Testis (tissue), 3 donors: ENCODE measurements around the gene CTRB1. TPM values are rescaled to one million over a fixed set of nuclear protein-coding genes. Genes with fewer than 3 reads are reported as not detected.

Experiments used
- DNase-seq: peaks from one replicate; pipeline ENCODE4 v3.0.0-alpha.2; 2019
- H3K27ac ChIP-seq, 2 donors: fragments of 200-600 bp; sonication (generic); one replicate each; pipeline ENCODE4 v1.5.1; 2019
- H3K27me3 ChIP-seq: fragments of 200-600 bp; sonication (generic); one replicate; pipeline ENCODE4 v1.5.1; 2019
- H3K36me3 ChIP-seq: fragments of 200-600 bp; sonication (generic); one replicate; pipeline ENCODE4 v1.5.1; 2017; ENCODE audit warnings: low read depth; ENCODE audit errors: missing control alignments
- H3K4me1 ChIP-seq: fragments of 200-600 bp; sonication (generic); one replicate; pipeline ENCODE4 v1.5.1; 2019
- H3K4me3 ChIP-seq, 2 donors: fragments of 200-600 bp; sonication (generic); one replicate each; pipeline ENCODE4 v1.5.1; 2017 to 2019
- H3K9me3 ChIP-seq: fragments of 200-600 bp; sonication (generic); one replicate; pipeline ENCODE4 v1.5.1; 2017
- POLR2A ChIP-seq: fragments of 450-650 bp; IDR thresholded peaks from one replicate; pipeline ENCODE4 v1.6.1; 2017; ENCODE audit warnings: antibody characterized with exemption, mild to moderate bottlenecking, moderate library complexity
- WGBS, 2 donors: methylation state at CpG; one replicate each; pipeline ENCODE4 v1.1.5; 2018; 5-methylcytosine and 5-hydroxymethylcytosine counted together
- intact Hi-C: fragments of 100-400 bp; cut with DNase I; formaldehyde crosslinking; loops from one replicate; pipeline ENCODE4 v1.15.1; 2023; ENCODE audit warnings: low total_unique reads
- polyA plus RNA-seq: library from polyadenylated mRNA; stranded (reverse); fragments of 350-450 nt; fragmentation: Illumina TruSeq; extraction: RNeasy Lipid Tissue Mini Kit (QIAGEN cat#74804); gene quantifications from one replicate; pipeline ENCODE4 v1.2.3, GENCODE V29; 2014; ENCODE audit warnings: low read depth, low replicate concordance; ENCODE audit not compliant: insufficient read depth
- total RNA-seq, 2 donors: library from RNA; depleted of rRNA; stranded (reverse); fragments of >200 nt; gene quantifications; one replicate each; pipeline ENCODE4 v1.2.3, GENCODE V29; 2016
- TF ChIP-seq, protein P1 (sequence below), 3 experiments: fragments of 450-650 bp in 2 of 3; fragments of 200-600 bp in 1 of 3; sonication (generic) in 1 of 3; IDR thresholded peaks; one replicate each; pipeline ENCODE4 v1.5.1; 2016 to 2019; ENCODE audit warnings: antibody characterized with exemption in 3 of 3, mild to moderate bottlenecking in 2 of 3, moderate library complexity in 1 of 3

CTRB1 gene
- total and polyA plus RNA-seq, 3 donors from 2014 or later = 1.2 TPM; not detected in 2

DNA sequence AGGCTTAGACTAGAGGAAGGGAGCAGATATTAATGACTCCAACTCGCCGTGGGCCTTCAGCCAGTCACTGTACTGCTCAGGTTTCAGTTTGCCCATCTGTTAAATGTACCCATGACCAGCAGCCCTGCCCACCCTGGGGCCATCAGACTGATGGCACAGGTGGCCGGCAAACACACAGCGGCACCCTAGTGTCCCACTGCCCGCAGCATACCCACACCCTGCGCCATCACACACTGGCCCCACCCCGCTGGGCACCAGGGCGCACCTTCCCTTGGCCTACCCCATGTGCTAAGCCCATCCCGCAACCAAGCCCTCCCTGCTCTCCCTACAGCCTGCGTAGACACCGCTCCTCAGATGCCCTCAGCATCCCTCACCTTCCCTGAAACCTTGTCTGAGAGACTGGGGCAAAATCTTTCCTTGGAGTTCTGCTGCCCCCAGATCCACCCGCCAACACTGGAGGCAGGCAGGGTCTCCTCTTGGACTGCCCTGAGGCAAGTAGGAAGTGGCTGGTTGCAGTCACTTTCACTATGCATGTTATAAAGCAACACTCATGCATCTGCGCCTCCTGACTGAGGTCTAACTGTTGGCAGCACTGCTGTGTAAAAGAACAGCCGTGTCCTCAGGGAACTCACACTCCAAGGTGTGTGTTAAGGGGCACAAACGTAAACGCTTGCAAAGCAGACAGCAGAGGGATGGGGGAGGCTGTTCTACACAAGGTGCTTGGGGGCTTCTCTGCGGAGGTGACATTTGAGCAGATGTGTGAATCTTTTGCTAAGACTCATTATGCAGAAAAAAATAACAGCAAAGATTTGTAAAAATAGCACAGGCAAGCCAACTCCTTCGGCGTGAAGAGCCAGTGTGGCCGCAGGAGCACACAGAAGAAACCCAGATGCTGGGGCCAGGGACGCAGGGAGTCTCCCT lies 39.4 kb downstream of the CTRB1 start:
- intact Hi-C loops = no loop called here
- DNase-seq = no peak
- no peak overlapping the region for H3K27ac ChIP-seq
- WGBS, 2 donors = 69 to 70% methylated on average over 11 to 21 of the region's 21 CpGs
- H3K9me3 ChIP-seq = no peaks in the 10 kb centered on the region
- peaks cover 82% of the 10 kb centered on the region for H3K4me1 ChIP-seq
- TF ChIP-seq, protein P1, sequence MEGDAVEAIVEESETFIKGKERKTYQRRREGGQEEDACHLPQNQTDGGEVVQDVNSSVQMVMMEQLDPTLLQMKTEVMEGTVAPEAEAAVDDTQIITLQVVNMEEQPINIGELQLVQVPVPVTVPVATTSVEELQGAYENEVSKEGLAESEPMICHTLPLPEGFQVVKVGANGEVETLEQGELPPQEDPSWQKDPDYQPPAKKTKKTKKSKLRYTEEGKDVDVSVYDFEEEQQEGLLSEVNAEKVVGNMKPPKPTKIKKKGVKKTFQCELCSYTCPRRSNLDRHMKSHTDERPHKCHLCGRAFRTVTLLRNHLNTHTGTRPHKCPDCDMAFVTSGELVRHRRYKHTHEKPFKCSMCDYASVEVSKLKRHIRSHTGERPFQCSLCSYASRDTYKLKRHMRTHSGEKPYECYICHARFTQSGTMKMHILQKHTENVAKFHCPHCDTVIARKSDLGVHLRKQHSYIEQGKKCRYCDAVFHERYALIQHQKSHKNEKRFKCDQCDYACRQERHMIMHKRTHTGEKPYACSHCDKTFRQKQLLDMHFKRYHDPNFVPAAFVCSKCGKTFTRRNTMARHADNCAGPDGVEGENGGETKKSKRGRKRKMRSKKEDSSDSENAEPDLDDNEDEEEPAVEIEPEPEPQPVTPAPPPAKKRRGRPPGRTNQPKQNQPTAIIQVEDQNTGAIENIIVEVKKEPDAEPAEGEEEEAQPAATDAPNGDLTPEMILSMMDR (IDR thresholded peaks at IDR 0.05) = no peak
- TF ChIP-seq POLR2A = no peak
- no peaks in the 10 kb centered on the region for H3K27me3 ChIP-seq
- H3K4me3 ChIP-seq = no peak overlapping the region
- no peaks in the 10 kb centered on the region for H3K36me3 ChIP-seq

- H3K36me3 ChIP-seq = no peaks in the 10 kb centered on the region
- no peaks in the 10 kb centered on the region for H3K9me3 ChIP-seq
- intact Hi-C loops = no loop called here
- no peak overlapping the region for H3K27ac ChIP-seq
- TF ChIP-seq POLR2A = no peak
- TF ChIP-seq, protein P1 (IDR thresholded peaks at IDR 0.05) = no peak
- DNase-seq = no peak
- WGBS, 2 donors = 72 to 85% methylated on average over 5 to 6 of the region's 6 CpGs
- no peaks in the 10 kb centered on the region for H3K27me3 ChIP-seq
- peaks cover 82% of the 10 kb centered on the region for H3K4me1 ChIP-seq
- no peak overlapping the region for H3K4me3 ChIP-seq
Observed at GRCh38 chr16:75258807-75259141, 40.0 kb downstream of the CTRB1 start.

DNA sequence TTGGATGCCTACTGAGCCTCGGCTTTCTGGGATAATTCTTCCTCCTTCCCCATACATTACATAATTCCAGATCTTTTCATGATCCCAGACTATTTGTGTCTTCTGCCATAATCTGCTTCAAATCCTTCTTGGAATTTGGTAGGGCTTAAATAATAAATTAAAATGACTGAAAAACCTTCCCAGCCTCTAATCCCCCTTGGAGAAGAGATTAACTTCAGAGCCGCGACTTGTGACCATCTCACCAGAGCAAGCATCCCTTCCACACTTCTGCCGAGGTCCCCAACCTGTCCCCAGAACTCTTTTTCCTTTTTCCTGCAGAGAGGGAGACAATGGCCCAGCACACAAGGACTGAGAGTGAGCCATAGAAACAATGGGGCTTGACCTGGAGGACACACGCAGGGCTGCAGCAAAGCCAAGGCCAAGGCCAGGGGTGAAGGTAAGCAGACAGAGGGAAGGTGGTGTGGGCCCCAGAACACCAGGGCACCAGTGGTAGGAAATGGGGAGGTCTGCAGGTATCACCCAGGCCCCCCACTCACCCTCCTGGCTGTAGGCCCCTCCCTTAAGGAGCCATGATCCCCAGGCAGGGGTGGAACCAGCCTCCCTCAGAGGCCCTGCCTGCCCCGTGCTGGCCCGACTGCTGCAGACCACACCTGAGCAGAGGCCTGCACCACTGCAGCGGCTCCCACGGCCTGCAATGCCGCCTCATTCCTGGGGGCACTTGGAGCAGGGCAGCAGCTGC lies 42.2 kb downstream of the CTRB1 start:
- intact Hi-C loops = no loop called here
- Histone ChIP-seq H3K27ac (peak overlapping the region in 1 of 2 donors; percentile 93), H3K9me3 (no peaks in the 10 kb centered on the region), H3K27me3 (no peaks in the 10 kb centered on the region), H3K4me1 (peaks cover 67% of the 10 kb centered on the region), H3K36me3 (no peaks in the 10 kb centered on the region), H3K4me3 (no peak overlapping the region)
- 78 to 79% methylated on average over 5 to 10 of the region's 10 CpGs for WGBS, 2 donors
- DNase-seq = no peak
- TF ChIP-seq, protein P1 (IDR thresholded peaks at IDR 0.05) = no peak
- no peak for TF ChIP-seq POLR2A

DNA sequence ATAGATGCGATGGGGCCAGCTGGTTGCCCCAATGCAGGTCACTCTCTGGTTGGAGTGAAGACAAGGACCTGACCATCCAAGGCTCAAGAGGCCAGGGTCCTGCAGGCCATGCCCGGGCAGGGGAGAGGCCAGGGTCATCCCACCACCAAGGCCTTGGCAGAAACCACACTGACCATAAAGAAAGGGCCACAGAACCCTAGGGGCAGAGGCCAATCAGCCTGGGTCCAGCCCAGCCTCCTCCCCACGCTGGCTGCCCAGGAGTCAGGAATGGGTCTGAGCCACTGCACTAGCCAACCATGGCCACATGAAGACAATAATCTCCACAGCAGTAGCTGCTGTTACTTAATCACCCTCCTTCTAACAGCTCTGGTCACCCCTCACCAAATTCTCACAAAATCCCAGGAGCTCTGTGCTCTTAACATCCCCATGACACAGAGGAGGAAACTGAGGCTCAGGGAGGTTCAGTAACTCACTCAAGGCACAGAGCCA lies 42.8 kb downstream of the CTRB1 start:
- no peaks in the 10 kb centered on the region for H3K36me3 ChIP-seq
- no peaks in the 10 kb centered on the region for H3K27me3 ChIP-seq
- peaks cover 61% of the 10 kb centered on the region for H3K4me1 ChIP-seq
- no peak for DNase-seq
- H3K27ac ChIP-seq = peak overlapping the region; percentile 31 to 93
- TF ChIP-seq POLR2A = no peak
- WGBS, 2 donors = 87% methylated on average over 3 of the region's 3 CpGs; no CpG with 5 or more reads in 1 of the 2 donors
- H3K9me3 ChIP-seq = no peaks in the 10 kb centered on the region
- intact Hi-C loops = no loop called here
- no peak overlapping the region for H3K4me3 ChIP-seq

DNA sequence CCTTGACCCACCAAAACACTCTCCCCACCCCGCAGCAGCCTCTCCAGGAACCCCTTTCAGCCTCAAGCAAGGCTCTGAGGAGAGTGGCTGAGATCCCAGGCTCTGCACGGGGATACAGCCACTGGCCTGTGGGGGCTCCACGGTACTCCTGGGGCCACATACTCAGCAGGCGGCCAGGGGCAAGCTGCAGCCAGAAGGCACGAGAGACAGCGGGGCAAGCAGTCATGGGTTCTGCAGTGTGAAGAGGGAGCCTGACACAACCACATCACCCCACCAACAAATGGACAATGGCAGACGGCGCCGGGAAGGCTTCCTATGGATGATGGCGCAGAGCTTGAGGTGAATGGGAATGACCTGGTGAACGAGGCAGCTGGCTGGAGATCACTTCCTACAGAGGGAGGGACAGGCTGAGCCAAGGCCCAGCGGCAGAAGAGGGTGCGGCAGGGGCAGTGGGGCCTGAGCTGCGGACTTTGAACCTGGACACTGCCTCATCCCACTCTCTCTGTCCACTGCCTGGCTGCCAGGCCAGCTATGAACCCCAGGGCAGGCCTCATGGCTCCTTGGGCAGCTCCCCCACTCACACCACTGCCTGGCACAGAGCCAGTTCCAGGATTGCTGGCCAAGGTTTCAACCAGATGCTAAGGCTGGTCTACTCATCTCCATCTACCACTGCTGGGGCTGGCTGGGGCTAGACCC lies 43.5 kb downstream of the CTRB1 start:
- H3K4me3 ChIP-seq = no peak overlapping the region
- TF ChIP-seq POLR2A = no peak
- TF ChIP-seq, protein P1 (IDR thresholded peaks at IDR 0.05) = no peak
- H3K36me3 ChIP-seq = no peaks in the 10 kb centered on the region
- intact Hi-C loops = no loop called here
- H3K9me3 ChIP-seq = no peaks in the 10 kb centered on the region
- no peaks in the 10 kb centered on the region for H3K27me3 ChIP-seq
- no peak for DNase-seq
- WGBS, 2 donors = 57 to 81% methylated on average over 10 to 14 of the region's 14 CpGs
- peaks cover 55% of the 10 kb centered on the region for H3K4me1 ChIP-seq
- peak overlapping the region; percentile 31 to 93 for H3K27ac ChIP-seq
